Hepatic stellate cell (primary cell): ENCODE measurements around the gene FBXL22.
"Not testable (repeated sequence)": the region's sequence is repeated elsewhere in the genome, so short reads cannot be mapped to it uniquely, and the experiment has no call there.

Source experiments
- DNase-seq: peaks from one replicate; pipeline ENCODE4 v3.0.0; 2011; ENCODE audit warnings: low spot score

Gene FBXL22

DNA sequence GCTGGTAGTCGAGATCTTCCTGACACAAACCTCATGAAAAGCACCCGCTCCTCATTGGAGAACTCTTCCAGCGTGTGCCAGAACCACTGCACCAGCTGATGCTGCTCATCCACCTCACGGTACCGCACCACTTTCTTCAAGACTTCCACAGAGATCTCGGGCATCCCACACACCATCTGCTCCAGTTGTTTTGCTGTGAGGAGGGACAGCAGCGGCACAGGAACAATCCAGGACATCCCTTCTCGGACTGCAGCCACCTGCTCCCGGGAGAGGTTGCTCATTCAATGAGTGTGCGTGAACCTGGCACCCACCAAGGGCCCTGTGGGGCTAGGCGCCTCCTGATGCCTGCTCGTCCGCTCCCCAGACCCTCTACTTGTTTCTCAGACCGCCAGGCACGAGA, 15.1 kb downstream of the FBXL22 start:
- DNase-seq: no peak

GRCh38 chr15:63615935-63616334, 18.7 kb downstream of the FBXL22 start:
- no peak for DNase-seq

DNA sequence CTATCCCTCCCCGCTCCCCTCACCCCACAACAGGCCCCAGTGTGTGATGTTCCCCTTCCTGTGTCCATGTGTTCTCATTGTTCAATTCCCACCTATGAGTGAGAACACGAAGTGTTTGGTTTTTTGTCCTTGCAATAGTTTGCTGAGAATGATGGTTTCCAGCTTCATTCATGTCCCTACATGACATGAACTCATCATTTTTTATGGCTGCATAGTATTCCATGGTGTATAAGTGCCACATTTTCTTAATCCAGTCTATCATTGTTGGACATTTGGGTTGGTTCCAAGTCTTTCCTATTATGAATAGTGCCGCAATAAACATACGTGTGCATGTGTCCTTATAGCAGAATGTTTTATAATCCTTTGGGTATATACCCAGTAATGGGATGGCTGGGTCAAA, 20.0 kb downstream of the FBXL22 start:
- not testable (repeated sequence) for DNase-seq

GRCh38 chr15:63617627-63618026, 20.4 kb downstream of the FBXL22 start:
- not testable (repeated sequence) for DNase-seq

GRCh38 chr15:63620760-63621159, 23.6 kb downstream of the FBXL22 start:
- DNase-seq: not testable (repeated sequence)

DNA sequence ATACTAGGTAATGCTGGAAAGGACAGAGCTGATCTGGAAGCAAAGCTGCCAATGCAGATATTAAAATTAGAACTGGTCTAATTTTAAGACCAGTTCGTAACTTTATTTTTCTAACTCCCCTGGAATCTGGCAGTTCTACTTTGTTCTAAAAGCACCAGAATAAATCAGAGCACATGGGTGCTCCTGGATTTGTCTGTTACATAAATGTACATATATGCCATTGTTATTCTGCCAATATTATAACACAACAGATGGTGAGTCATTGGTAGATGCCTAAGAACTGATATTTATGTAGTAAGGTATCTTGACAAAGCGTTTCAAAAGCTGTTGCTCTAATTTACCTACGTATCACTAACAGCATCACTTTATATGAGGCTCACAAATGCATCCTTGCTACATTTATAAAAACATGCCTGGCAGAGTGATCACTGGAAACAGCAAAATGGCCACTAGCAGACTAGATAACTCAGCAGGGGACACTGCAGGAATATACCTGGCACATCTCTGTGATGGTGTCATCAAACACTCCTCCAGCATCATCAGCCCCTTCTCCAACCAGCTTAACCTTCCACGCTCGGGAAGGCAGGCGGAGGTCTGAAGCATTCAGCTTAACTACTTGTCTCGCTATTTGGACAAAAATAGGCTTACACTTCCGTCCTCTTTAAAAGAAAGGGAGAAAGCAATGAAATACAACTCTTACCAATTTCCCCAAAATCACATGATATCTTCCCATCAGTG, 26.2 kb downstream of the FBXL22 start:
- no peak for DNase-seq

DNA sequence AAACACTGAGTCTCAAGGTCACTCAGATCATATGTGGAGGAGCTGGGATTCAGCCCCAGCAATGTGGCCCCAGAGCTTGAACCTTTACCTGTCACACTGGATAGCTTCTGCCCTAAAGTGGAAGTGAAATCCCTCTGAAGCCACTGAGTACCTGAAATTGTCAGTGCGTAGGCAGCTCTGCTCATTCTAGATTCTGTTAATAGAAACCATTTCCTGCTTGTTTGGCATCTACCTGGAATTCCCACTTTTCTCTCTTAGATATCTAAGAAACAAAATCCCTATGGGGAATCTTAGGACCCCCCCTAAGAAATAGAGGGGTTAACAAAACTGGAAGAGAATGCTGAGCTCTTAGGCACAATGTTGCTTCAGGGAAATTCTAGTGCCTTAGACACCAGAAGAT, 29.8 kb downstream of the FBXL22 start:
- DNase-seq: no peak

DNA sequence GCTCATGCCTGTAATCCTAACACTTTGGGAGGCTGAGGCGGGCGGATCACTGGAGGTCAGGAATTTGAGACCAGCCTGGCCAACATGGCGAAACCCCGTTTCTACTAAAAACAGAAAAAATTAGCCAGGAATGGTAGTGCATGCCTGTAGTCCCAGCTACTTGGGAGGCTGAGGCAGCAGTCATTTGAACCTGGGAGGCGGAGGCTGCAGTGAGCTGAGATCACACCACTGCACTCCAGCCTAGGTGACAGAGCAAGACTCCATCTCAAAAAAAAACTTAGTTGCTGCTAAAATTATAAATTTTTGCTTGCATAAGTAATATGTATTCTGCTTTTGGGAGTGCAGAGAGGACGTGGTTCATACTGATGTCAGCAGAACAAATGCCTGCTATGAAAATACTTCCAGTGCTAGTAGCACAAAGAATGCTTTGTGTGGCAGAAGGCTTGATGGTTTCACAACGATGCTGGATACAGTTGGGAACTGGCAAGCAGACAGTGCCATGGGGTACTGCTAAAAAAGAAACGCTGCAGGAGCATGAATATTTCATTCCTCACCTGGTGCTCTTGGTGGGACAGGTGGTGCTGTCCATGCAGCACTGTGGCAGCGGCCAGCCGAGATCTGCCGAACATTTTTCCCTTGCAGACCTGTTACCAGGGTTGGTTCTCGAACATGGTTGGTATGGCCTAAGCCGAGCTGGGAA, 31.1 kb downstream of the FBXL22 start:
- no peak for DNase-seq

DNA sequence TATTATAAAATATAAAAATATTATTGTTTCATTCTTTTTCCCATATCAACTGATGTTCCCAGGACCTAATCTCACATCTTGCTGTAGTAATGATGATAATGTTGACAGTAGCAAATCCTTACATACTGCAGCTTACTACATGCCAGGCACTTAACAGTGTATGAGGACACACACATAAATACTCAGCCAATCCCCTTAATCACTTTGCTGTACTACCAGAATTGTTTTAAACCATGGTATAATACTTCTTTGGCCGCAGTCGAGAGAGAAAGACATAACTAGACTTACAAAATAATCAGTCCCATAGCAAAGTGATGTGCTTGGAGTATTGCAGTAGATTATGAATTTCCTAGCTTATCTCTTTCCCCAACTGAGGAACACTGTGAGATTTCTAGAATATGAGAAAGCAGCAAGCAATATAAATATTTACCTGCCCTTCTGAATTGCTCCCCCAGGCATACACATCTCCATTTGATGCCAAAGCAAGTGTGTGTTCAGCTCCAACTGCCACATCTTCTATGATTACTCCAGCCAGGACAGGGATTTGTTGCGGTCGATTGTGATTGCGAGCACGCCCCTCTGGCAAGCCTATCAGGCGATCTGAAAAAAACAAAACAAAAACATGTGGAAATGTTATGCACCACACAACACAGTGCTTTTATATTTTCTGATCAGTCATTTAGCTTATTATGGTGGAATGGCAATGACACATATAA, 33.0 kb downstream of the FBXL22 start:
- DNase-seq: no peak

- DNase-seq: no peak
These were observed 36.1 kb downstream of the FBXL22 start for GRCh38 chr15:63633312-63633711.

- DNase-seq: no peak
These were observed 37.0 kb downstream of the FBXL22 start for GRCh38 chr15:63634154-63634553.

DNA sequence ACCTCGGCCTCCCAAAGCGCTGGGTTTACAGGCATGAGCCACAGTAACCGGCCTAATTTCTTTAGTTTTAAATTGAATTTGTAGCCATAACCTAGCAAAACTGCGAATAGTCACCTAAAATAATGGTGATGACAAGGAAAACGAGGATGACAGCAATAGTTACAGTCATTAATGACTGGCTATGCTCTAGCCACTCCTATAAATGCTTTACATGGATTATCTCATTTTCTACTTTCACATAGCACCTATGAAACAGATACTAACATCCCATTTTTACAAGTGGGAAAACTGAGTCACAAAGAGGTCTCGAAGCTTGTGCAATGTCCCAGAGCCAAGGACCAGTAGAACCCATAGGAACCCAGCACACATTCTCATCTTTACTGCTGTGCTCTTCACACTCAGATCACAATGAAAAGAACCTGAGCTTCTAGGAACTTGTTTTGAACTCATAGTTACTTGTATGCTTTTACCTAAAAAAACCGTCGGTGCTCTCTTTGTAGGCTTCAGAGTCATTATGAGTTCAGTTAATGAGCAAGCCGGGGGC, 39.4 kb downstream of the FBXL22 start:
- no peak for DNase-seq

GRCh38 chr15:63638839-63639238, 41.7 kb downstream of the FBXL22 start:
- no peak for DNase-seq

- DNase-seq: no peak
These were observed 43.0 kb downstream of the FBXL22 start for GRCh38 chr15:63640146-63640545.
